Measurements from ENCODE around the gene CCT6B.

GRCh38 chr17:34879146-34879545 is 82.1 kb downstream of the CCT6B start:
- TF ChIP-seq EZH2 (IDR thresholded peaks at IDR 0.05; ENCODE audit: borderline replicate concordance, low read depth, low read length, poor library complexity, severe bottlenecking) (no peak), CTCF (conservative IDR thresholded peaks at IDR 0.05; ENCODE audit: low read depth, low read length) (no peak)

Measured in A673 (cell line).